HepG2 (cell line): ENCODE measurements around the gene AK6. TPM values are rescaled to one million over a fixed set of nuclear protein-coding genes. Genes with fewer than 3 reads are reported as not detected.

Experiments
- AKAP8 ChIP-seq: sonication (generic); formaldehyde crosslinking; IDR thresholded peaks from 2 replicates; pipeline ENCODE4 v1.5.1; 2020; ENCODE audit warnings: mild to moderate bottlenecking, missing genetic modification reagents
- AKNA ChIP-seq: sonication (generic); formaldehyde crosslinking; IDR thresholded peaks from 2 replicates; pipeline ENCODE4 v1.4.0; 2020; ENCODE audit warnings: missing genetic modification reagents, borderline replicate concordance
- ATF7 ChIP-seq, 2 experiments: fragments of 450-650 bp in 1 of 2; sonication (generic) in 1 of 2; formaldehyde crosslinking in 1 of 2; IDR thresholded peaks; 2 replicates each; pipeline versions ENCODE4 v1.4.0 to v1.6.1; 2016 to 2020; ENCODE audit warnings: antibody characterized with exemption in 1 of 2, mild to moderate bottlenecking in 1 of 2, missing genetic modification reagents in 1 of 2
- CCDC6 ChIP-seq: sonication (generic); formaldehyde crosslinking; IDR thresholded peaks from 2 replicates; pipeline ENCODE4 v1.8.1; 2022; ENCODE audit warnings: mild to moderate bottlenecking, missing genetic modification reagents, moderate library complexity
- FOXJ3 ChIP-seq: sonication (generic); formaldehyde crosslinking; IDR thresholded peaks from 2 replicates; pipeline ENCODE4 v1.4.0; 2020; ENCODE audit warnings: missing genetic modification reagents, mild to moderate bottlenecking, borderline replicate concordance
- JUND ChIP-seq: sonication (generic); formaldehyde crosslinking; IDR thresholded peaks from 2 replicates; pipeline ENCODE4 v1.8.0; 2022; ENCODE audit warnings: mild to moderate bottlenecking, missing genetic modification reagents
- KAT8 ChIP-seq: IDR thresholded peaks from 2 replicates; pipeline ENCODE4 v1.6.1; 2016; ENCODE audit warnings: missing genetic modification reagents, missing compliant biosample characterization
- MAFK ChIP-seq, 2 experiments: IDR thresholded peaks in 1 of 2; conservative IDR thresholded peaks in 1 of 2; 2 replicates each; pipeline ENCODE4 v1.6.1; 2011; ENCODE audit warnings: improper control_type of control experiment in 2 of 2, low read length in 2 of 2
- MED13 ChIP-seq: sonication (generic); formaldehyde crosslinking; IDR thresholded peaks from 2 replicates; pipeline ENCODE4 v1.5.0; 2020; ENCODE audit warnings: missing genetic modification reagents
- MIER3 ChIP-seq: IDR thresholded peaks from 2 replicates; pipeline ENCODE4 v1.6.1; 2016; ENCODE audit warnings: missing compliant biosample characterization, borderline replicate concordance
- MTF1 ChIP-seq: sonication (generic); formaldehyde crosslinking; IDR thresholded peaks from 2 replicates; pipeline ENCODE4 v1.5.0; 2020; ENCODE audit warnings: missing genetic modification reagents
- MZF1 ChIP-seq: sonication (generic); formaldehyde crosslinking; IDR thresholded peaks from 2 replicates; pipeline ENCODE4 v1.8.1; 2023; ENCODE audit warnings: mild to moderate bottlenecking, missing genetic modification reagents, borderline replicate concordance
- NFYB ChIP-seq: sonication (generic); formaldehyde crosslinking; IDR thresholded peaks from 2 replicates; pipeline ENCODE4 v1.4.0; 2020; ENCODE audit warnings: missing genetic modification reagents
- NKX3-1 ChIP-seq: sonication (generic); formaldehyde crosslinking; IDR thresholded peaks from 2 replicates; pipeline ENCODE4 v1.5.0; 2020; ENCODE audit warnings: missing genetic modification reagents
- NONO ChIP-seq, 2 experiments: fragments of 450-650 bp in 1 of 2; sonication (generic) in 1 of 2; formaldehyde crosslinking in 1 of 2; IDR thresholded peaks in 1 of 2; conservative IDR thresholded peaks in 1 of 2; 2 replicates each; pipeline versions ENCODE4 v1.6.1 to v1.8.0; 2017 to 2022; ENCODE audit warnings: mild to moderate bottlenecking in 1 of 2, missing genetic modification reagents in 1 of 2, moderate library complexity in 1 of 2
- PHF8 ChIP-seq: sonication (generic); formaldehyde crosslinking; IDR thresholded peaks from 2 replicates; pipeline ENCODE4 v1.5.0; 2020; ENCODE audit warnings: missing genetic modification reagents
- TAF15 ChIP-seq: fragments of 200-400 bp; formaldehyde crosslinking; IDR thresholded peaks from one replicate; pipeline ENCODE4 v1.6.1; 2018; ENCODE audit warnings: mild to moderate bottlenecking, low read depth, low read length; ENCODE audit not compliant: poor library complexity, severe bottlenecking
- ZNF18 ChIP-seq: sonication (generic); formaldehyde crosslinking; IDR thresholded peaks from 2 replicates; pipeline ENCODE4 v1.8.0; 2022; ENCODE audit warnings: mild to moderate bottlenecking, missing genetic modification reagents; ENCODE audit not compliant: insufficient replicate concordance
- ZNF546 ChIP-seq: sonication (generic); formaldehyde crosslinking; conservative IDR thresholded peaks from 2 replicates; pipeline ENCODE4 v1.8.1; 2023; ENCODE audit warnings: mild to moderate bottlenecking, missing genetic modification reagents
- ZNF576 ChIP-seq: sonication (generic); formaldehyde crosslinking; IDR thresholded peaks from 2 replicates; pipeline ENCODE4 v1.4.0; 2020; ENCODE audit warnings: mild to moderate bottlenecking, missing genetic modification reagents
- ZNF616 ChIP-seq: sonication (generic); formaldehyde crosslinking; IDR thresholded peaks from 2 replicates; pipeline ENCODE4 v1.5.0; 2020; ENCODE audit warnings: low read depth, mild to moderate bottlenecking, missing genetic modification reagents
- polyA plus RNA-seq, 8 experiments: library from polyadenylated mRNA; depleted of rRNA in 3 of 8; stranded (reverse) in 7 of 8; unstranded in 1 of 8; fragments of >200 nt; fragmentation: Illumina TruSeq in 4 of 8; extraction: Trizol in 4 of 8; gene quantifications; 2 replicates each; pipeline versions ENCODE4 v1.2.1 to v1.2.3, GENCODE V29; 2011 to 2016; ENCODE audit warnings: low read depth in 4 of 8, missing spikeins in 1 of 8, mixed read lengths in 1 of 8; ENCODE audit not compliant: insufficient read depth in 1 of 8
- total RNA-seq, 5 experiments: library from RNA; depleted of rRNA; stranded (reverse); fragments of >200 nt; fragmentation: Illumina TruSeq; extraction: Trizol; gene quantifications; 2 replicates each; pipeline ENCODE4 v1.2.3, GENCODE V29; 2016; ENCODE audit warnings: low read depth in 1 of 5

AK6 gene
- total and polyA plus RNA-seq, 2 of the 13 experiments (the other 11 are each of a cell fraction or from before 2014, with no cell fraction given): 31.1 to 77.2 TPM

DNA sequence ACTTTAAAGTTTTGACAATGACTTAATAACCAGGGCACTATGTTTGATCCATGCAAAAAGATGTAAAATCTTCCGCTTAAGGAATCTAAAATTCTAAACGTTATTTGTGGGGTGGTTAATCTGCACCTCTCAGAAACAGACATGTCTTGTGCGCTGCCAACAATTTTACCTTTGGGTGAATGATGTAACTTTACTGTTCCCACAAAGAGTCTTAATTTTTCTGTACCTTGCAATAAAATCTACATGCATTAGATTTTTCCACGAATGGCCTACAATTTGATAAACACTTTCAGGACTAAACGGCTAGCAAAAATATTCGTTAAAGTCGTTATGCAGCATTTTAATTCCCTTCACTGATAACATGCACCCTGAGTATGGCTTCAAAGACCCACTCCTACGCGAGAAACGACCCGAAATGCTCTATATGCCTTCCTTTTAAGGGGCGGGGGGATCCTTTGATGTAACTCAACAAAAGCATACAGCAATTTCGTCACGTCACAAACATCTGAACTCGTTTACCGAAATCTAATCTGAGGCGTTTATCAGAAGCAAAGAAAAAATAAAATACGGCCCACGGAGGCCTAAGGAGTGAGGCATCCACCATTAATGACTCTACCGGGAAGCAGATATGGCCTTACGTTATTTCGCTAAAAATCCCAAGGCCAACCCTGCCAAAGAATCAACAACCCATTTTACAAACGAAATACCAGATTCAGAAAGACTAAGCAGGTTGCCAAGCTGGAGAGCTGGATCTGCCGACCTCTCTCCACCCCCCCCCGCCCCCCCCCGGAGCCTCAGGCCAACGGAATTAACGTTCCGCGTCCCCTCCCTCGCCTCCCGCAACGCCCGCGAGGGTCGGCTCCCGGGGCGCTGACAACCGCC, 621 bp downstream of the AK6 start (continued):
- TF ChIP-seq ZNF18 (no peak), PHF8 (CRISPR knock-in tag) (no peak), CCDC6 (CRISPR knock-in tag) (no peak), AKNA (CRISPR knock-in tag) (no peak), JUND (CRISPR knock-in tag) (no peak), ZNF616 (CRISPR knock-in tag) (no peak), ATF7 (IDR thresholded peaks at IDR 0.05) (no peak), ATF7 (CRISPR knock-in tag; IDR thresholded peaks at IDR 0.05) (no peak), MIER3 (no peak), MZF1 (CRISPR knock-in tag) (no peak), KAT8 (CRISPR knock-in tag) (no peak), MAFK (conservative IDR thresholded peaks at IDR 0.05 in 1 of 2, IDR thresholded peaks at IDR 0.05 in 1 of 2; ENCODE audit: low read length in 2 of 2) (no peak), ZNF546 (0 out of 2 replicates have a peak, but pooled peaks have one; percentile 20), AKAP8 (peak; percentile 25; the same call in 1 of the 2 replicates), NFYB (no peak), FOXJ3 (CRISPR knock-in tag) (peak; percentile 31; the same call in 1 of the 2 replicates), ZNF576 (CRISPR knock-in tag) (no peak), MTF1 (0 out of 2 replicates have a peak, but pooled peaks have one; percentile 5), MED13 (CRISPR knock-in tag) (0 out of 2 replicates have a peak, but pooled peaks have one; percentile 1), NKX3-1 (CRISPR knock-in tag) (peak; percentile 17), TAF15 (no peak), NONO (IDR thresholded peaks at IDR 0.05) (no peak), NONO (CRISPR knock-in tag; conservative IDR thresholded peaks at IDR 0.05) (no peak)
